ENCODE results near the gene CHD3. TPM values are rescaled to one million over a fixed set of nuclear protein-coding genes. Genes with fewer than 3 reads are reported as not detected.

Gene CHD3
- total and polyA plus RNA-seq, 2 of the 13 experiments (the other 11 are each of a cell fraction or from before 2014, with no cell fraction given), result 2.7 to 3.7 TPM

DNA sequence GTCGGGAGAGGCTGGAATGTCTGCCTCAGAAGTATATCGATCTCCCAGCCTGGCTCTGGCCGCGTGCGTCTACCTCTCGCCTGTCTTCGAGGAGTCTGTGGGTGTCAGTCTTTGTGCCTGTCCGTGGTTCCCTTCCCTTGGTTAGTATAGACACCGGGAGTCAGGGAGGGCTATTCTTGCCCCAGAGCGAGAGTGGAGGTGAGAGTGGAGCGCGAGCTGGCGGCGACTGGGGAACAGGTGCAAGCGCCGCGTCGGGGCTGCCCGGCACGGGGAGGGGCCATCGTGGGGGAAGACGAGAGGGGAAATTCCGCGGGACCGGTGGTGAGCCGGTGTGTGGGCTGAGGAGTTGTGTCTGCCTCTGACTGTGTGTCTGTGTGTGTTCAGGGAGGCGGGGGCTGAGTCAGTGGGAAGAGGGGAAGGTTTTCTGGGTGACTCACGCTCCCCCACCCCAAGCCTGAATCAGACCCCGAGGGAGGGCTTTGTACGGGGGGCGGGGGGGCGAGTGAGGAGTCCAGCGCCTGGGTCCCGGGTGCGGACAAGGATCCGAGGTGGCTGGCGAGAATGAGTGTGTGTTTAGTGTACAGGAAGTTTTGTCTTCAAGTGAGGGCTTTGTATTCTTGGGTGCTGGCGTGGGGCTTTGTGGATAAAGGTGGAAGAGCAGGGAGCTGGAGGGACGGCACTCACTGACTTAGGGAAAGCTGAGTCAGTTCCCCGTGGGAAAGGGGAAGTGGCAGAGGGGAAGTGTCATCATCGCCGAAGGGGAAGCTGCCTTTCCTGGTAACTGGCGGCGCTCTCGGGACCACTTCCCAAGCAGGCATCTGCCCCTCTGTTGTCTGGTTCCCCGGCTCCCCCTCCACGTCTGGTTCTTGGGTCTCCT, 46.0 kb upstream of the CHD3 start (continued):
- TF ChIP-seq, protein P1, sequence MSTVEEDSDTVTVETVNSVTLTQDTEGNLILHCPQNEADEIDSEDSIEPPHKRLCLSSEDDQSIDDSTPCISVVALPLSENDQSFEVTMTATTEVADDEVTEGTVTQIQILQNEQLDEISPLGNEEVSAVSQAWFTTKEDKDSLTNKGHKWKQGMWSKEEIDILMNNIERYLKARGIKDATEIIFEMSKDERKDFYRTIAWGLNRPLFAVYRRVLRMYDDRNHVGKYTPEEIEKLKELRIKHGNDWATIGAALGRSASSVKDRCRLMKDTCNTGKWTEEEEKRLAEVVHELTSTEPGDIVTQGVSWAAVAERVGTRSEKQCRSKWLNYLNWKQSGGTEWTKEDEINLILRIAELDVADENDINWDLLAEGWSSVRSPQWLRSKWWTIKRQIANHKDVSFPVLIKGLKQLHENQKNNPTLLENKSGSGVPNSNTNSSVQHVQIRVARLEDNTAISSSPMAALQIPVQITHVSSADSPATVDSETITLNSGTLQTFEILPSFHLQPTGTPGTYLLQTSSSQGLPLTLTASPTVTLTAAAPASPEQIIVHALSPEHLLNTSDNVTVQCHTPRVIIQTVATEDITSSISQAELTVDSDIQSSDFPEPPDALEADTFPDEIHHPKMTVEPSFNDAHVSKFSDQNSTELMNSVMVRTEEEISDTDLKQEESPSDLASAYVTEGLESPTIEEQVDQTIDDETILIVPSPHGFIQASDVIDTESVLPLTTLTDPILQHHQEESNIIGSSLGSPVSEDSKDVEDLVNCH (CRISPR knock-in tag; IDR thresholded peaks at IDR 0.05), result no peak
- TF ChIP-seq ZNF3 (CRISPR knock-in tag; IDR thresholded peaks at IDR 0.05), result no peak
- TF ChIP-seq ZNF549 (CRISPR knock-in tag; IDR thresholded peaks at IDR 0.05), result no peak
- TF ChIP-seq, protein P2, sequence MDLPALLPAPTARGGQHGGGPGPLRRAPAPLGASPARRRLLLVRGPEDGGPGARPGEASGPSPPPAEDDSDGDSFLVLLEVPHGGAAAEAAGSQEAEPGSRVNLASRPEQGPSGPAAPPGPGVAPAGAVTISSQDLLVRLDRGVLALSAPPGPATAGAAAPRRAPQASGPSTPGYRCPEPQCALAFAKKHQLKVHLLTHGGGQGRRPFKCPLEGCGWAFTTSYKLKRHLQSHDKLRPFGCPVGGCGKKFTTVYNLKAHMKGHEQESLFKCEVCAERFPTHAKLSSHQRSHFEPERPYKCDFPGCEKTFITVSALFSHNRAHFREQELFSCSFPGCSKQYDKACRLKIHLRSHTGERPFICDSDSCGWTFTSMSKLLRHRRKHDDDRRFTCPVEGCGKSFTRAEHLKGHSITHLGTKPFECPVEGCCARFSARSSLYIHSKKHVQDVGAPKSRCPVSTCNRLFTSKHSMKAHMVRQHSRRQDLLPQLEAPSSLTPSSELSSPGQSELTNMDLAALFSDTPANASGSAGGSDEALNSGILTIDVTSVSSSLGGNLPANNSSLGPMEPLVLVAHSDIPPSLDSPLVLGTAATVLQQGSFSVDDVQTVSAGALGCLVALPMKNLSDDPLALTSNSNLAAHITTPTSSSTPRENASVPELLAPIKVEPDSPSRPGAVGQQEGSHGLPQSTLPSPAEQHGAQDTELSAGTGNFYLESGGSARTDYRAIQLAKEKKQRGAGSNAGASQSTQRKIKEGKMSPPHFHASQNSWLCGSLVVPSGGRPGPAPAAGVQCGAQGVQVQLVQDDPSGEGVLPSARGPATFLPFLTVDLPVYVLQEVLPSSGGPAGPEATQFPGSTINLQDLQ (CRISPR knock-in tag; IDR thresholded peaks at IDR 0.05), result no peak
- TF ChIP-seq KAT7 (CRISPR knock-in tag; IDR thresholded peaks at IDR 0.05; ENCODE audit: borderline replicate concordance), result no peak
- no peak; the same call in 1 of the 2 replicates for TF ChIP-seq MXD4 (CRISPR knock-in tag; IDR thresholded peaks at IDR 0.05)
- peak; percentile 18; the same call in 1 of the 2 replicates for TF ChIP-seq CEBPB (IDR thresholded peaks at IDR 0.05; ENCODE audit: borderline replicate concordance, low read depth, low read length)
- TF ChIP-seq, protein P3, sequence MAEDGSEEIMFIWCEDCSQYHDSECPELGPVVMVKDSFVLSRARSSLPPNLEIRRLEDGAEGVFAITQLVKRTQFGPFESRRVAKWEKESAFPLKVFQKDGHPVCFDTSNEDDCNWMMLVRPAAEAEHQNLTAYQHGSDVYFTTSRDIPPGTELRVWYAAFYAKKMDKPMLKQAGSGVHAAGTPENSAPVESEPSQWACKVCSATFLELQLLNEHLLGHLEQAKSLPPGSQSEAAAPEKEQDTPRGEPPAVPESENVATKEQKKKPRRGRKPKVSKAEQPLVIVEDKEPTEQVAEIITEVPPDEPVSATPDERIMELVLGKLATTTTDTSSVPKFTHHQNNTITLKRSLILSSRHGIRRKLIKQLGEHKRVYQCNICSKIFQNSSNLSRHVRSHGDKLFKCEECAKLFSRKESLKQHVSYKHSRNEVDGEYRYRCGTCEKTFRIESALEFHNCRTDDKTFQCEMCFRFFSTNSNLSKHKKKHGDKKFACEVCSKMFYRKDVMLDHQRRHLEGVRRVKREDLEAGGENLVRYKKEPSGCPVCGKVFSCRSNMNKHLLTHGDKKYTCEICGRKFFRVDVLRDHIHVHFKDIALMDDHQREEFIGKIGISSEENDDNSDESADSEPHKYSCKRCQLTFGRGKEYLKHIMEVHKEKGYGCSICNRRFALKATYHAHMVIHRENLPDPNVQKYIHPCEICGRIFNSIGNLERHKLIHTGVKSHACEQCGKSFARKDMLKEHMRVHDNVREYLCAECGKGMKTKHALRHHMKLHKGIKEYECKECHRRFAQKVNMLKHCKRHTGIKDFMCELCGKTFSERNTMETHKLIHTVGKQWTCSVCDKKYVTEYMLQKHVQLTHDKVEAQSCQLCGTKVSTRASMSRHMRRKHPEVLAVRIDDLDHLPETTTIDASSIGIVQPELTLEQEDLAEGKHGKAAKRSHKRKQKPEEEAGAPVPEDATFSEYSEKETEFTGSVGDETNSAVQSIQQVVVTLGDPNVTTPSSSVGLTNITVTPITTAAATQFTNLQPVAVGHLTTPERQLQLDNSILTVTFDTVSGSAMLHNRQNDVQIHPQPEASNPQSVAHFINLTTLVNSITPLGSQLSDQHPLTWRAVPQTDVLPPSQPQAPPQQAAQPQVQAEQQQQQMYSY (CRISPR knock-in tag; IDR thresholded peaks at IDR 0.05), result no peak
- TF ChIP-seq SRY (CRISPR knock-in tag; IDR thresholded peaks at IDR 0.05), result 0 out of 2 replicates have a peak, but pooled peaks have one; percentile 50
- 0 out of 2 replicates have a peak, but pooled peaks have one; percentile 46 for TF ChIP-seq ZNF253 (CRISPR knock-in tag; IDR thresholded peaks at IDR 0.05; ENCODE audit: borderline replicate concordance)
- no peak; the same call in 1 of the 2 replicates for TF ChIP-seq GABPB1 (CRISPR knock-in tag; IDR thresholded peaks at IDR 0.05)
- no peak for TF ChIP-seq ZSCAN22 (CRISPR knock-in tag; IDR thresholded peaks at IDR 0.05)
- no peak for TF ChIP-seq KAT2B (IDR thresholded peaks at IDR 0.05; ENCODE audit: borderline replicate concordance, low read depth, low read length)
- TF ChIP-seq, protein P4, sequence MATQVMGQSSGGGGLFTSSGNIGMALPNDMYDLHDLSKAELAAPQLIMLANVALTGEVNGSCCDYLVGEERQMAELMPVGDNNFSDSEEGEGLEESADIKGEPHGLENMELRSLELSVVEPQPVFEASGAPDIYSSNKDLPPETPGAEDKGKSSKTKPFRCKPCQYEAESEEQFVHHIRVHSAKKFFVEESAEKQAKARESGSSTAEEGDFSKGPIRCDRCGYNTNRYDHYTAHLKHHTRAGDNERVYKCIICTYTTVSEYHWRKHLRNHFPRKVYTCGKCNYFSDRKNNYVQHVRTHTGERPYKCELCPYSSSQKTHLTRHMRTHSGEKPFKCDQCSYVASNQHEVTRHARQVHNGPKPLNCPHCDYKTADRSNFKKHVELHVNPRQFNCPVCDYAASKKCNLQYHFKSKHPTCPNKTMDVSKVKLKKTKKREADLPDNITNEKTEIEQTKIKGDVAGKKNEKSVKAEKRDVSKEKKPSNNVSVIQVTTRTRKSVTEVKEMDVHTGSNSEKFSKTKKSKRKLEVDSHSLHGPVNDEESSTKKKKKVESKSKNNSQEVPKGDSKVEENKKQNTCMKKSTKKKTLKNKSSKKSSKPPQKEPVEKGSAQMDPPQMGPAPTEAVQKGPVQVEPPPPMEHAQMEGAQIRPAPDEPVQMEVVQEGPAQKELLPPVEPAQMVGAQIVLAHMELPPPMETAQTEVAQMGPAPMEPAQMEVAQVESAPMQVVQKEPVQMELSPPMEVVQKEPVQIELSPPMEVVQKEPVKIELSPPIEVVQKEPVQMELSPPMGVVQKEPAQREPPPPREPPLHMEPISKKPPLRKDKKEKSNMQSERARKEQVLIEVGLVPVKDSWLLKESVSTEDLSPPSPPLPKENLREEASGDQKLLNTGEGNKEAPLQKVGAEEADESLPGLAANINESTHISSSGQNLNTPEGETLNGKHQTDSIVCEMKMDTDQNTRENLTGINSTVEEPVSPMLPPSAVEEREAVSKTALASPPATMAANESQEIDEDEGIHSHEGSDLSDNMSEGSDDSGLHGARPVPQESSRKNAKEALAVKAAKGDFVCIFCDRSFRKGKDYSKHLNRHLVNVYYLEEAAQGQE (IDR thresholded peaks at IDR 0.05; ENCODE audit: borderline replicate concordance in 1 of 2, low read depth in 1 of 2, low read length in 2 of 2), result no peak
- no peak for TF ChIP-seq ZSCAN31 (CRISPR knock-in tag; IDR thresholded peaks at IDR 0.05; ENCODE audit: low read depth)
- peak; percentile 44 for TF ChIP-seq POLR2G (IDR thresholded peaks at IDR 0.05; ENCODE audit: low read depth, low read length)
